H9 (cell line): ENCODE measurements around the gene OFD1. TPM values are rescaled to one million over a fixed set of nuclear protein-coding genes. Genes with fewer than 3 reads are reported as not detected.

Experiments used
- DNase-seq: peaks from one replicate; pipeline ENCODE4 v3.0.0-alpha.2; 2017
- H2AFZ ChIP-seq: one replicate; pipeline ENCODE4 v1.6.1; 2013; ENCODE audit warnings: mild to moderate bottlenecking, low read length, control low read depth, moderate library complexity
- H2AK5ac ChIP-seq: 2 replicates; pipeline ENCODE4 v1.6.1; 2013; ENCODE audit warnings: low read length, control low read depth, mixed read lengths; ENCODE audit not compliant: insufficient read length
- H2BK120ac ChIP-seq: one replicate; pipeline ENCODE4 v1.6.1; 2013; ENCODE audit warnings: low read depth, mild to moderate bottlenecking, low read length, control low read depth, inconsistent platforms; ENCODE audit not compliant: poor library complexity, severe bottlenecking
- H2BK12ac ChIP-seq: 2 replicates; pipeline ENCODE4 v1.6.1; 2013; ENCODE audit warnings: low read length, control low read depth, mixed read lengths, low read depth; ENCODE audit not compliant: insufficient read length
- H2BK15ac ChIP-seq: 2 replicates; pipeline ENCODE4 v1.6.1; 2013; ENCODE audit warnings: low read depth, low read length, control low read depth
- H2BK20ac ChIP-seq: one replicate; pipeline ENCODE4 v1.6.1; 2013; ENCODE audit warnings: low read depth, mild to moderate bottlenecking, low read length, control low read depth, inconsistent platforms; ENCODE audit not compliant: poor library complexity, severe bottlenecking
- H2BK5ac ChIP-seq: 2 replicates; pipeline ENCODE4 v1.6.1; 2013; ENCODE audit warnings: low read length, control low read depth, mixed read lengths; ENCODE audit not compliant: insufficient read length
- H3K14ac ChIP-seq: 2 replicates; pipeline ENCODE4 v1.6.1; 2013; ENCODE audit warnings: low read length, control low read depth; ENCODE audit not compliant: insufficient read depth
- H3K18ac ChIP-seq: 2 replicates; pipeline ENCODE4 v1.6.1; 2013; ENCODE audit warnings: low read depth, mild to moderate bottlenecking, mixed read lengths, low read length, control low read depth; ENCODE audit not compliant: insufficient read length
- H3K23ac ChIP-seq: 2 replicates; pipeline ENCODE4 v1.6.1; 2013; ENCODE audit warnings: low read length, control low read depth, mixed read lengths, low read depth; ENCODE audit not compliant: insufficient read length
- H3K23me2 ChIP-seq: 2 replicates; pipeline ENCODE4 v1.6.1; 2013; ENCODE audit warnings: low read depth, mild to moderate bottlenecking, mixed read lengths, low read length, control low read depth; ENCODE audit not compliant: insufficient read length, poor library complexity, severe bottlenecking
- H3K27ac ChIP-seq: 2 replicates; pipeline ENCODE4 v1.5.1; 2013; ENCODE audit warnings: low read length, control low read depth, mixed read lengths, low read depth; ENCODE audit not compliant: insufficient read length
- H3K27me3 ChIP-seq: 2 replicates; pipeline ENCODE4 v1.6.1; 2013; ENCODE audit warnings: low read length, control low read depth, inconsistent platforms; ENCODE audit not compliant: insufficient read depth
- H3K4ac ChIP-seq: 2 replicates; pipeline ENCODE4 v1.6.1; 2013; ENCODE audit warnings: low read depth, mild to moderate bottlenecking, control low read depth, inconsistent platforms, low read length, moderate library complexity
- H3K4me1 ChIP-seq: 2 replicates; pipeline ENCODE4 v1.6.1; 2013; ENCODE audit warnings: low read length, control low read depth, inconsistent platforms; ENCODE audit not compliant: insufficient read depth
- H3K4me2 ChIP-seq: 2 replicates; pipeline ENCODE4 v1.6.1; 2013; ENCODE audit warnings: low read length, control low read depth, mixed read lengths; ENCODE audit not compliant: insufficient read length, insufficient read depth
- H3K56ac ChIP-seq: 2 replicates; pipeline ENCODE4 v1.6.1; 2013; ENCODE audit warnings: low read depth, mild to moderate bottlenecking, mixed read lengths, low read length, control low read depth; ENCODE audit not compliant: insufficient read length
- H3K79me1 ChIP-seq: 2 replicates; pipeline ENCODE4 v1.6.1; 2013; ENCODE audit warnings: low read depth, mild to moderate bottlenecking, moderate library complexity, low read length, control low read depth, inconsistent platforms; ENCODE audit not compliant: insufficient read depth, poor library complexity, severe bottlenecking
- H3K79me2 ChIP-seq: 2 replicates; pipeline ENCODE4 v1.6.1; 2013; ENCODE audit warnings: low read length, control low read depth, inconsistent platforms; ENCODE audit not compliant: insufficient read depth
- H3K9ac ChIP-seq: 2 replicates; pipeline ENCODE4 v1.6.1; 2013; ENCODE audit warnings: low read length, control low read depth, mixed read lengths; ENCODE audit not compliant: insufficient read length; ENCODE audit errors: extremely low read depth
- H3K9me3 ChIP-seq: one replicate; pipeline ENCODE4 v1.6.1; 2013; ENCODE audit warnings: low read depth, low read length, inconsistent platforms; ENCODE audit not compliant: control insufficient read depth
- H3T11ph ChIP-seq: one replicate; pipeline ENCODE4 v1.6.1; 2013; ENCODE audit warnings: mild to moderate bottlenecking, low read length, control low read depth, inconsistent platforms
- H4K20me1 ChIP-seq: one replicate; pipeline ENCODE4 v1.6.1; 2013; ENCODE audit not compliant: control insufficient read depth, insufficient read length, insufficient read depth
- H4K5ac ChIP-seq: 2 replicates; pipeline ENCODE4 v1.6.1; 2013; ENCODE audit warnings: low read depth, mild to moderate bottlenecking, mixed read lengths, low read length, control low read depth; ENCODE audit not compliant: insufficient read length
- H4K8ac ChIP-seq: replicated peaks from 2 replicates; pipeline ENCODE4 v1.6.1; 2013; ENCODE audit warnings: low read length, control low read depth, mixed read lengths, low read depth; ENCODE audit not compliant: insufficient read length
- H4K91ac ChIP-seq: 2 replicates; pipeline ENCODE4 v1.6.1; 2013; ENCODE audit warnings: low read depth, mild to moderate bottlenecking, moderate library complexity, mixed read lengths, low read length, control low read depth; ENCODE audit not compliant: insufficient read length
- H3K27ac Mint-ChIP-seq, 3 experiments: 2 replicates in 2 of 3; 3 replicates in 1 of 3; pipeline ENCODE4 v1.8.0; 2020 to 2021; ENCODE audit warnings: mixed read lengths in 3 of 3, mild to moderate bottlenecking in 1 of 3, moderate library complexity in 1 of 3
- H3K27me3 Mint-ChIP-seq: 2 replicates; pipeline ENCODE4 v1.8.0; 2021; ENCODE audit warnings: low read depth, mild to moderate bottlenecking, moderate library complexity, mixed read lengths
- H3K36me3 Mint-ChIP-seq, 3 experiments: 2 replicates in 2 of 3; 3 replicates in 1 of 3; pipeline ENCODE4 v1.8.0; 2020 to 2021; ENCODE audit warnings: low read depth in 3 of 3, mixed read lengths in 3 of 3; ENCODE audit not compliant: insufficient read depth in 1 of 3
- H3K4me1 Mint-ChIP-seq, 2 experiments: 2 replicates each; pipeline ENCODE4 v1.8.0; 2020; ENCODE audit warnings: mixed read lengths in 2 of 2
- H3K4me3 Mint-ChIP-seq, 2 experiments: 2 replicates in 1 of 2; 3 replicates in 1 of 2; pipeline ENCODE4 v1.8.0; 2020 to 2021; ENCODE audit warnings: mild to moderate bottlenecking in 2 of 2, mixed read lengths in 2 of 2, moderate library complexity in 1 of 2
- H3K9me3 Mint-ChIP-seq, 2 experiments: 2 replicates in 1 of 2; 3 replicates in 1 of 2; pipeline ENCODE4 v1.8.0; 2020; ENCODE audit warnings: mild to moderate bottlenecking in 2 of 2, mixed read lengths in 2 of 2, moderate library complexity in 1 of 2
- WGBS: extraction: QIAGEN DNeasy Blood & Tissue Kit; methylation state at CpG from one replicate; pipeline ENCODE4 v1.1.7; 2013; ENCODE audit warnings: missing lambda C conversion rate, low lambda C conversion rate, mixed read lengths; ENCODE audit not compliant: insufficient read length; ENCODE audit errors: extremely low coverage; 5-methylcytosine and 5-hydroxymethylcytosine counted together
- total RNA-seq: library from RNA; stranded (reverse); gene quantifications from 2 replicates; pipeline ENCODE4 v1.2.1, GENCODE V29; 2021
- TF ChIP-seq, protein P1 (sequence below): fragments of 200-600 bp; sonication (generic); conservative IDR thresholded peaks from 3 replicates; pipeline ENCODE4 v1.8.0; 2021; ENCODE audit warnings: antibody characterized with exemption, mild to moderate bottlenecking

The OFD1 gene
- total RNA-seq, 1 experiment from 2014 or later = 36.0 TPM

DNA sequence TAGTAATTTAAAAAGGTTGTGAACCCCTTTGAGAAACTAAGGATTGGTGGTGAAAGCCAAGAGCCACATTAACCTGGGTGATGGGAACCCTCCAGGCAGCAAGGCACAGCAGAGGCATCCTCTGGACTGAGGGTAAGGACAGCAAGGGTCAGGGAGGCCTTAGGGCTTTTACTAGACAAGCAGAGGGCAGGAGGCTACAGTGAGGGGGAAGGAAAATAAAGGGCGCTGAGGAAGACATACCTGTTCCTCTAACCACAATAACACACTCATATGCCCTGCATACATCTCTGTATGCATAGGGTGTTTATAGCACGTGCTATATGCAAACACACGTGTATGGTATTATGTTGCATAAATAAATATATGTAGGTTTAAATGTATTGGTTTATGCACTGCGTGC, 63.6 kb downstream of the OFD1 start:
- Histone ChIP-seq H2AFZ (no peak overlapping the region), H3K79me2 (peaks cover 6% of the 10 kb centered on the region; the same call in 1 of the 2 replicates), H2BK15ac (no peak overlapping the region), H3K79me1 (no peaks in the 10 kb centered on the region), H3K4ac (no peak overlapping the region), H2BK20ac (no peak overlapping the region), H2BK5ac (no peak overlapping the region), H3K27me3 (no peaks in the 10 kb centered on the region), H4K20me1 (no peaks in the 10 kb centered on the region), H3K23ac (no peak overlapping the region), H3K4me2 (no peak overlapping the region), H2BK12ac (no peak overlapping the region), H3K56ac (no peak overlapping the region), H3K18ac (no peak overlapping the region), H4K8ac (no peak overlapping the region), H2BK120ac (no peak overlapping the region), H3K23me2 (no peaks in the 10 kb centered on the region), H3K4me1 (peaks cover 11% of the 10 kb centered on the region), H3T11ph (no peak overlapping the region), H3K9me3 (no peaks in the 10 kb centered on the region), H3K14ac (no peak overlapping the region), H4K91ac (no peak overlapping the region), H3K27ac (no peak overlapping the region), H3K9ac (no peak overlapping the region), H2AK5ac (no peak overlapping the region), H4K5ac (no peak overlapping the region)
- no peak for DNase-seq
- Mint-ChIP-seq H3K4me3 (no peak overlapping the region), H3K9me3 (peaks cover 18 to 35% of the 10 kb centered on the region in 2 experiments), H3K36me3 (peaks cover 11 to 17% (median 14%) of the 10 kb centered on the region in 3 experiments), H3K27me3 (no peaks in the 10 kb centered on the region), H3K27ac (no peak overlapping the region; a peak in 1 of 7 replicates), H3K4me1 (peaks cover 21 to 29% of the 10 kb centered on the region in 2 experiments)
- no CpG with 5 or more reads among the region's 4 CpGs for WGBS
- TF ChIP-seq, protein P1, sequence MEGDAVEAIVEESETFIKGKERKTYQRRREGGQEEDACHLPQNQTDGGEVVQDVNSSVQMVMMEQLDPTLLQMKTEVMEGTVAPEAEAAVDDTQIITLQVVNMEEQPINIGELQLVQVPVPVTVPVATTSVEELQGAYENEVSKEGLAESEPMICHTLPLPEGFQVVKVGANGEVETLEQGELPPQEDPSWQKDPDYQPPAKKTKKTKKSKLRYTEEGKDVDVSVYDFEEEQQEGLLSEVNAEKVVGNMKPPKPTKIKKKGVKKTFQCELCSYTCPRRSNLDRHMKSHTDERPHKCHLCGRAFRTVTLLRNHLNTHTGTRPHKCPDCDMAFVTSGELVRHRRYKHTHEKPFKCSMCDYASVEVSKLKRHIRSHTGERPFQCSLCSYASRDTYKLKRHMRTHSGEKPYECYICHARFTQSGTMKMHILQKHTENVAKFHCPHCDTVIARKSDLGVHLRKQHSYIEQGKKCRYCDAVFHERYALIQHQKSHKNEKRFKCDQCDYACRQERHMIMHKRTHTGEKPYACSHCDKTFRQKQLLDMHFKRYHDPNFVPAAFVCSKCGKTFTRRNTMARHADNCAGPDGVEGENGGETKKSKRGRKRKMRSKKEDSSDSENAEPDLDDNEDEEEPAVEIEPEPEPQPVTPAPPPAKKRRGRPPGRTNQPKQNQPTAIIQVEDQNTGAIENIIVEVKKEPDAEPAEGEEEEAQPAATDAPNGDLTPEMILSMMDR = no peak
